HepG2 (cell line): Measurements from ENCODE around the gene PLCG2.

Source experiments
- CTCF ChIP-seq: sonication (generic); formaldehyde crosslinking; IDR thresholded peaks from 2 replicates; pipeline ENCODE4 v1.5.0; 2020; ENCODE audit warnings: mild to moderate bottlenecking, missing genetic modification reagents, moderate library complexity
- SIN3A ChIP-seq: IDR thresholded peaks from 2 replicates; pipeline ENCODE4 v1.6.1; 2011; ENCODE audit warnings: low read depth, mild to moderate bottlenecking, control low read depth, low read length, borderline replicate concordance
- ZNF225 ChIP-seq: sonication (generic); formaldehyde crosslinking; IDR thresholded peaks from 2 replicates; pipeline ENCODE4 v1.4.0; 2020; ENCODE audit warnings: mild to moderate bottlenecking, missing genetic modification reagents
- ZNF274 ChIP-seq: sonication (generic); formaldehyde crosslinking; IDR thresholded peaks from 2 replicates; pipeline ENCODE4 v1.5.1; 2020; ENCODE audit warnings: mild to moderate bottlenecking, missing genetic modification reagents
- ZNF75D ChIP-seq: sonication (generic); formaldehyde crosslinking; IDR thresholded peaks from 2 replicates; pipeline ENCODE4 v1.8.1; 2023; ENCODE audit warnings: missing genetic modification reagents, mild to moderate bottlenecking, borderline replicate concordance
- TF ChIP-seq, protein P1 (sequence below): sonication (generic); formaldehyde crosslinking; IDR thresholded peaks from 2 replicates; pipeline ENCODE4 v1.4.0; 2020; ENCODE audit warnings: mild to moderate bottlenecking, missing genetic modification reagents, borderline replicate concordance

GRCh38 chr16:81831722-81832126 is 52.6 kb downstream of the PLCG2 start:
- TF ChIP-seq ZNF225 (CRISPR knock-in tag) (no peak), SIN3A (no peak), ZNF75D (CRISPR knock-in tag) (no peak), ZNF274 (CRISPR knock-in tag) (no peak), CTCF (no peak)
- TF ChIP-seq, protein P1, sequence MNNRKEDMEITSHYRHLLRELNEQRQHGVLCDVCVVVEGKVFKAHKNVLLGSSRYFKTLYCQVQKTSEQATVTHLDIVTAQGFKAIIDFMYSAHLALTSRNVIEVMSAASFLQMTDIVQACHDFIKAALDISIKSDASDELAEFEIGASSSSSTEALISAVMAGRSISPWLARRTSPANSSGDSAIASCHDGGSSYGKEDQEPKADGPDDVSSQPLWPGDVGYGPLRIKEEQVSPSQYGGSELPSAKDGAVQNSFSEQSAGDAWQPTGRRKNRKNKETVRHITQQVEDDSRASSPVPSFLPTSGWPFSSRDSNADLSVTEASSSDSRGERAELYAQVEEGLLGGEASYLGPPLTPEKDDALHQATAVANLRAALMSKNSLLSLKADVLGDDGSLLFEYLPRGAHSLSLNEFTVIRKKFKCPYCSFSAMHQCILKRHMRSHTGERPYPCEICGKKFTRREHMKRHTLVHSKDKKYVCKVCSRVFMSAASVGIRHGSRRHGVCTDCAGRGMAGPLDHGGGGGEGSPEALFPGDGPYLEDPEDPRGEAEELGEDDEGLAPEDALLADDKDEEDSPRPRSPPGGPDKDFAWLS (CRISPR knock-in tag), result no peak
